SK-N-SH (cell line): Measurements from ENCODE around the gene MAML3. TPM values are rescaled to one million over a fixed set of nuclear protein-coding genes. Genes with fewer than 3 reads are reported as not detected.

Experiments used
- CTCF ChIA-PET: fragments of 300-600, 350-600 bp; formaldehyde crosslinking; extraction: SDS; loops from one replicate; lab custom pipeline; 2021; lab: Yijun Ruan, JAX
- POLR2A ChIA-PET: fragments of 350-600 bp; sonication (Branson Sonifier 250); formaldehyde crosslinking; extraction: SDS; loops from one replicate; lab custom pipeline; 2020; ENCODE audit warnings: antibody characterized with exemption, inconsistent platforms; lab: Yijun Ruan, JAX
- DNase-seq: peaks from one replicate; pipeline ENCODE4 v3.0.0; 2012
- H2AFZ ChIP-seq: fragments of 200-600 bp; sonication (generic); 2 replicates; pipeline ENCODE4 v1.8.1; 2016; ENCODE audit warnings: antibody characterized with exemption, mild to moderate bottlenecking, low read depth
- H3F3A ChIP-seq: fragments of 200-600 bp; sonication (generic); replicated peaks from 2 replicates; pipeline ENCODE3; 2016; ENCODE audit warnings: antibody characterized with exemption, mild to moderate bottlenecking; ENCODE audit not compliant: insufficient read depth
- H3K27ac ChIP-seq, 2 experiments: fragments of 200-500 bp in 1 of 2; fragments of 200-600 bp in 1 of 2; sonication (Bioruptor generic) in 1 of 2; sonication (generic), shearing (Covaris generic) in 1 of 2; 2 replicates each; pipeline versions ENCODE4 v1.5.1 to v1.6.1; 2014 to 2016; ENCODE audit warnings: low read depth in 2 of 2, inconsistent platforms in 1 of 2, low read length in 1 of 2, mild to moderate bottlenecking in 1 of 2, mixed read lengths in 1 of 2
- H3K27me3 ChIP-seq: fragments of 200-600 bp; sonication (generic), shearing (Covaris generic); 2 replicates; pipeline ENCODE4 v1.6.1; 2016; ENCODE audit warnings: mixed run types; ENCODE audit not compliant: insufficient read depth
- H3K36me3 ChIP-seq, 2 experiments: fragments of 200-500 bp in 1 of 2; fragments of 200-600 bp in 1 of 2; sonication (Bioruptor generic) in 1 of 2; sonication (generic) in 1 of 2; replicated peaks in 1 of 2; 2 replicates each; pipeline versions ENCODE3 to v1.5.1; 2014 to 2016; ENCODE audit warnings: low read length in 1 of 2, mild to moderate bottlenecking in 1 of 2; ENCODE audit not compliant: insufficient read depth in 2 of 2, control insufficient read depth in 1 of 2
- H3K4me1 ChIP-seq, 2 experiments: fragments of 200-500 bp in 1 of 2; fragments of 200-600 bp in 1 of 2; sonication (Bioruptor generic) in 1 of 2; sonication (generic), shearing (Covaris generic) in 1 of 2; 2 replicates each; pipeline versions ENCODE4 v1.5.1 to v1.6.1; 2014 to 2016; ENCODE audit warnings: low read depth in 1 of 2, low read length in 1 of 2, mixed run types in 1 of 2; ENCODE audit not compliant: insufficient read depth in 2 of 2, control insufficient read depth in 1 of 2
- H3K4me2 ChIP-seq: fragments of 200-600 bp; sonication (generic), shearing (Covaris generic); 2 replicates; pipeline ENCODE4 v1.6.1; 2017; ENCODE audit warnings: mixed run types
- H3K4me3 ChIP-seq, 2 experiments: fragments of 200-500 bp in 1 of 2; fragments of 200-600 bp in 1 of 2; sonication (Bioruptor generic) in 1 of 2; sonication (generic), shearing (Covaris generic) in 1 of 2; 2 replicates each; pipeline versions ENCODE4 v1.5.1 to v1.8.1; 2014 to 2016; ENCODE audit warnings: low read depth in 2 of 2, inconsistent platforms in 1 of 2, low read length in 1 of 2, mild to moderate bottlenecking in 1 of 2, mixed read lengths in 1 of 2, moderate library complexity in 1 of 2
- H3K79me2 ChIP-seq: fragments of 200-600 bp; sonication (generic); 2 replicates; pipeline ENCODE4 v1.8.1; 2017; ENCODE audit warnings: mild to moderate bottlenecking; ENCODE audit not compliant: insufficient read depth
- H3K9ac ChIP-seq: fragments of 200-600 bp; sonication (generic); 2 replicates; pipeline ENCODE4 v1.6.1; 2017; ENCODE audit warnings: mixed run types
- H3K9me2 ChIP-seq: fragments of 200-600 bp; sonication (generic); 2 replicates; pipeline ENCODE4 v1.6.1; 2017; ENCODE audit warnings: mixed run types
- H3K9me3 ChIP-seq: fragments of 200-600 bp; sonication (generic); 2 replicates; pipeline ENCODE4 v1.6.1; 2017; ENCODE audit warnings: mixed run types, mild to moderate bottlenecking, moderate library complexity
- H4K20me1 ChIP-seq: fragments of 200-600 bp; sonication (generic); 2 replicates; pipeline ENCODE4 v1.6.1; 2017; ENCODE audit warnings: mild to moderate bottlenecking, mixed run types; ENCODE audit not compliant: insufficient read depth
- EP300 ChIP-seq, 2 experiments: IDR thresholded peaks; 2 replicates each; pipeline versions ENCODE4 v1.4.0 to v1.6.1; 2012; ENCODE audit warnings: borderline replicate concordance in 1 of 2, low read depth in 1 of 2, low read length in 1 of 2
- FOSL2 ChIP-seq: IDR thresholded peaks from 2 replicates; pipeline ENCODE4 v1.4.0; 2012; ENCODE audit warnings: low read depth, mild to moderate bottlenecking, moderate library complexity, borderline replicate concordance
- FOXJ3 ChIP-seq: sonication (generic); formaldehyde crosslinking; IDR thresholded peaks from 2 replicates; pipeline ENCODE4 v1.5.1; 2020; ENCODE audit warnings: mild to moderate bottlenecking, missing genetic modification reagents
- GATA2 ChIP-seq: sonication (generic); formaldehyde crosslinking; IDR thresholded peaks from 2 replicates; pipeline ENCODE4 v1.5.0; 2020; ENCODE audit warnings: mild to moderate bottlenecking, missing genetic modification reagents
- JUND ChIP-seq: IDR thresholded peaks from 2 replicates; pipeline ENCODE4 v1.4.0; 2012
- MEF2A ChIP-seq: IDR thresholded peaks from 2 replicates; pipeline ENCODE4 v1.4.0; 2012; ENCODE audit warnings: low read depth, borderline replicate concordance
- NFIC ChIP-seq: IDR thresholded peaks from 2 replicates; pipeline ENCODE4 v1.4.0; 2012; ENCODE audit warnings: borderline replicate concordance
- RAD21 ChIP-seq: IDR thresholded peaks from 2 replicates; pipeline ENCODE4 v1.6.1; 2012; ENCODE audit warnings: mild to moderate bottlenecking, low read length
- RCOR1 ChIP-seq: fragments of 150-350 bp; IDR thresholded peaks from 2 replicates; pipeline ENCODE4 v1.6.1; 2017; ENCODE audit warnings: antibody characterized with exemption, low read length
- RFX5 ChIP-seq: IDR thresholded peaks from 2 replicates; pipeline ENCODE4 v1.6.1; 2012; ENCODE audit warnings: mild to moderate bottlenecking, improper control_type of control experiment, low read length
- RXRA ChIP-seq: IDR thresholded peaks from 2 replicates; pipeline ENCODE4 v1.4.0; 2012; ENCODE audit warnings: low read depth, mild to moderate bottlenecking, borderline replicate concordance
- SIN3A ChIP-seq: IDR thresholded peaks from 2 replicates; pipeline ENCODE4 v1.6.1; 2012; ENCODE audit warnings: low read depth, mild to moderate bottlenecking, low read length, moderate library complexity, borderline replicate concordance
- YY1 ChIP-seq: IDR thresholded peaks from 2 replicates; pipeline ENCODE4 v1.4.0; 2012; ENCODE audit warnings: low read depth, mild to moderate bottlenecking
- WGBS: methylation state at CpG from one replicate; pipeline ENCODE4 v1.1.6; 2017; ENCODE audit warnings: low lambda C conversion rate; 5-methylcytosine and 5-hydroxymethylcytosine counted together
- polyA plus RNA-seq, 3 experiments: library from polyadenylated mRNA; depleted of rRNA; stranded (reverse); fragments of >200 nt; gene quantifications; 2 replicates each; pipeline ENCODE4 v1.2.3, GENCODE V29; 2012

The MAML3 gene
- polyA plus RNA-seq, 1 of the 3 experiments (the other 2 are of a cell fraction) = 5.3 TPM

DNA sequence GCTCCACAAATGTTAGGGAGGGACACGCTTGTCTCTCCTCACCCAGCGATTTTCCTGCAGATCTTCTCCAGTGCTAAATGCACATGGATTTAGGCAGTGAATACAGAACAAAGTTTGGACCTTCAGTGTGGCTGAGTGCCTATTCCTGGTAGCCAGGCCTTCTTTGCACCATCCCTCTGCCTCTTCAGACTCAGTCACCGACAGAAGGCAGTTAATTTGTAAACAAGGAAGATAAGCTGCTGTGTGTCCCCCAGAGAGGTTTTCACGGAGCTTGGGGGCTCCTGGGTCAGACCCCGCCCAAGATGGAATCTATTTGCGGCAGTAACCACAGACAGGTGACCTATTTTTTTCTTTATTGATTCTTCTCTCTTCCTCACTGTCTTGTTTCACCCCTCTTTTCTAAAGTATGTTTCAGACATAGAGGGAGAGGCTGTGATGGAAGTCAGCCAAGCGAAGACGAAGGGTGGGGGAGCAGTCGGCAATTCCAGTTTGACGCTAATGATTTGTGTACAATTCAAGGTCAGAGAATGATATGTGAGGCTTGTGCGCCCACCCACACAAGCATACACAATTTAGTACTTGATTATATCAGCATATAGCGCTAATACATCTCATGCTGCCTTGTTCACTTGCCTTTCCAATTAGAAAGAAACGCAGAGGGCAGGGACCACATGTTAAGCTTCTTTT lies 287.6 kb downstream of the MAML3 start:
- ChIA-PET POLR2A (interaction anchor here (0.6 to 3.3 kb wide), 11 partner anchors 9 to 371 kb away, joined by 3 to 20 read pairs (median 4); no protein-coding TSS in a partner anchor), CTCF (interaction anchor here (1.1 to 2.6 kb wide), 7 partner anchors 9 to 494 kb away, joined by 3 to 10 read pairs (median 5); no protein-coding TSS in a partner anchor)
- no peaks in the 10 kb centered on the region for H3K27me3 ChIP-seq
- H3K27ac ChIP-seq = peak overlapping the region; percentile 11 to 99; a peak in 3 of 4 replicates
- peak; percentile 65 for DNase-seq
- WGBS = 71% methylated on average over 13 of the region's 13 CpGs
- no peaks in the 10 kb centered on the region for H4K20me1 ChIP-seq
- no peaks in the 10 kb centered on the region for H3K36me3 ChIP-seq
- H3K9me2 ChIP-seq = no peaks in the 10 kb centered on the region
- no peaks in the 10 kb centered on the region; the same call in 1 of the 2 replicates for H3K79me2 ChIP-seq
- peaks cover under 1% of the 10 kb centered on the region for H3F3A ChIP-seq
- H3K4me1 ChIP-seq = peaks cover 1 to 25% of the 10 kb centered on the region in 2 experiments; a peak in 2 of 4 replicates
- TF ChIP-seq GATA2 (CRISPR knock-in tag) = peak; percentile 87
- peak in 1 of 2 experiments; percentile 90; a peak in 2 of 4 replicates for TF ChIP-seq EP300 (IDR thresholded peaks at IDR 0.05; ENCODE audit: borderline replicate concordance in 1 of 2, low read depth in 1 of 2, low read length in 1 of 2)
- TF ChIP-seq RXRA = no peak
- TF ChIP-seq FOXJ3 (CRISPR knock-in tag) = peak; percentile 64
- peak; percentile 38; the same call in 1 of the 2 replicates for TF ChIP-seq RAD21
- no peak for TF ChIP-seq YY1
- no peak for TF ChIP-seq SIN3A
- TF ChIP-seq FOSL2 = no peak
- TF ChIP-seq RCOR1 = peak; percentile 43; the same call in 1 of the 2 replicates
- no peak for TF ChIP-seq JUND
- H2AFZ ChIP-seq = no peak overlapping the region
- H3K4me3 ChIP-seq = no peak overlapping the region; a peak in 1 of 4 replicates
- H3K9ac ChIP-seq = no peak overlapping the region
- H3K9me3 ChIP-seq = no peaks in the 10 kb centered on the region
- H3K4me2 ChIP-seq = no peak overlapping the region

DNA sequence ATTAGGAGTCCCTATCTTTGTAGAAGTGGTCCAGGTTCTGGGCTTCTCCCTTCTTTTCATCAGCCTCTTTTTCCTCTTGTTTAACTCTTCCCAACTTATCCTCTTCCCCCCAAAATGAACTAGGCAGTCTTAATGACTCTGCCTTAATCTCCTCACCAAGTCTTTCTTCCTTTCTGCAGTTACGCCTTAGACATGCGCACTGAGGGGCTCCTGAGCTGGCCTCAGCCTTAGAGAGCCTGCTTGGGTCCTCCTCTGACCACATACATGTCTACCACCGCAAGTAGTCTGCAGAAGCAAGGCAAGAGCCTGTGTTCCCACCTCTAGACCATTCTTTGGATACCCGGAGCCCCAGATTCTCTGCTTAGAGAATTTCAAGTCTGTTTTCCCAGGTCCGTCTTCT lies 288.4 kb downstream of the MAML3 start:
- Histone ChIP-seq H3K4me2 (no peak overlapping the region), H3K27me3 (no peaks in the 10 kb centered on the region), H3K9ac (no peak overlapping the region), H3K4me1 (peaks cover 0 to 25% of the 10 kb centered on the region in 2 experiments; a peak in 2 of 4 replicates), H3K79me2 (no peaks in the 10 kb centered on the region), H3K9me2 (no peaks in the 10 kb centered on the region), H3K36me3 (no peaks in the 10 kb centered on the region), H3F3A (no peaks in the 10 kb centered on the region), H3K4me3 (no peak overlapping the region), H3K9me3 (no peaks in the 10 kb centered on the region), H2AFZ (no peak overlapping the region), H4K20me1 (no peaks in the 10 kb centered on the region), H3K27ac (peak overlapping the region in 1 of 2 experiments; percentile 99; a peak in 2 of 4 replicates)
- 92% methylated on average over 5 of the region's 5 CpGs for WGBS
- ChIA-PET POLR2A (interaction anchor here (1.2 to 3.3 kb wide), 5 partner anchors 8 to 71 kb away, joined by 3 to 20 read pairs (median 4); no protein-coding TSS in a partner anchor), CTCF (interaction anchor here (1.0 to 2.6 kb wide), 6 partner anchors 9 to 387 kb away, joined by 3 to 10 read pairs (median 4); no protein-coding TSS in a partner anchor)
- no peak for DNase-seq
- TF ChIP-seq MEF2A = no peak
- TF ChIP-seq FOSL2 = no peak
- TF ChIP-seq NFIC = no peak
- no peak for TF ChIP-seq YY1
- TF ChIP-seq RFX5 = no peak
- TF ChIP-seq FOXJ3 (CRISPR knock-in tag) = no peak
